Measurements from ENCODE around the gene CDH4. TPM values are rescaled to one million over a fixed set of nuclear protein-coding genes. Genes with fewer than 3 reads are reported as not detected.
A peak's percentile ranks its signal among the peaks of the same experiment; 100 is the strongest.

Gene CDH4
- total and polyA plus RNA-seq, 2 of the 8 experiments (the other 6 are each of a cell fraction or from before 2014, with no cell fraction given) = 4.3 to 7.9 TPM

DNA sequence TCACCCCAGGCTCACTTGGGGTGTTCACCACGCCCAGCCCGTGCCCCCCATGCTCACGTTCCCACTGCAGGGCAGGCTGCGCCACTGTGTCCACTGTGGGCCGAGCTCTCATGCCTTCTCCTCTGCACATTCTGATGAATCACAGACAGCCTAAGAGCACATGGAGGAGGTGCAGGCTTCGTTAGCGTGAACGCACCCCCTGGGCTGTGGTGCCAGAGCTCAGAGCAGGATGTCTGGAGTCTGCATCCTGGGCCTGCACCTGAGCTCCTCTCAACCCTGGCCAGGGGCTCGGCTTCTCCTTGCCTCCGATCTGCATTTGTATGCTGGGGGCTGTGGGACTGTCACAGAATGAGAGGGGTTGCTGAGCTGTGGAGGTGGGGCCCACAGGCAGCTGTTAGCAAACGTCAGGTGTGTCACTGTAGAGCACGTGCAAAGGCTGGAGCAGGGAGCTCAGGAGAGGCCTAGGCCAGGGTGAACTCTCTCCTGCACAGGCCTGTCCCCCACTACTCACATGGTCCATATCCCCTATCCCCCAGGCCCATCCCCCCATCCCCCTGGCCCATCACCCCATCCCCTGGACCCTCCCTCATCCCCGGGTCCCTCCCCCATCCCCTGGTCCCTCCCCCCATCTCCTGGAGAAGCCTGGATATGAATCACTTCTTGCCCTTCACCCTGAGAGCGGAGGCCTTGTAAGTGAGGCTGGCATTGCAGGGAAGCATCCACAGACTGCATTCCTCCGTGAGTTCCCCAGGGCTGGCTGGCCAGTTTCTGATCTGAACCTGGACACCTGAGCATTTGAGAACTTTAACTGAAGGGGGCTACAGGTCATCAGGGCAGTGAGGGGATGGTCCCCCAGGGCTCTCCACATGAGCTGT, 504.1 kb downstream of the CDH4 start:
- POLR2A ChIA-PET (ENCODE audit: partially characterized antibody) = interaction anchor here (1.2 kb wide), 1 partner anchor 41 kb away, joined by 3 read pairs; no protein-coding TSS in a partner anchor
- no peak for TF ChIP-seq BACH1 (IDR thresholded peaks at IDR 0.05; ENCODE audit: low read length)
- TF ChIP-seq RAD21 (IDR thresholded peaks at IDR 0.05 in 1 of 2, conservative IDR thresholded peaks at IDR 0.05 in 1 of 2; ENCODE audit: low read depth in 2 of 2, low read length in 2 of 2) = no peak
- TF ChIP-seq TEAD4 (IDR thresholded peaks at IDR 0.05; ENCODE audit: low read depth, low read length) = no peak
- no peak for TF ChIP-seq SP1 (IDR thresholded peaks at IDR 0.05; ENCODE audit: low read depth, low read length)
- no peak for TF ChIP-seq POLR2AphosphoS5 (IDR thresholded peaks at IDR 0.05; ENCODE audit: low read depth, low read length)
- TF ChIP-seq SRF (IDR thresholded peaks at IDR 0.05; ENCODE audit: low read depth, low read length) = no peak
- TF ChIP-seq TCF12 (IDR thresholded peaks at IDR 0.05; ENCODE audit: low read depth, low read length) = no peak
- no peak for TF ChIP-seq HDAC6 (IDR thresholded peaks at IDR 0.05; ENCODE audit: low read depth, low read length)
- no peak for TF ChIP-seq BCL11A (IDR thresholded peaks at IDR 0.05; ENCODE audit: low read depth in 2 of 2, low read length in 2 of 2)
- no peak for TF ChIP-seq CBX8 (IDR thresholded peaks at IDR 0.05; ENCODE audit: borderline replicate concordance, low read depth, low read length)
- TF ChIP-seq KDM4A (IDR thresholded peaks at IDR 0.05; ENCODE audit: low read depth, low read length, severe bottlenecking) = no peak
- no peak for TF ChIP-seq CEBPB (IDR thresholded peaks at IDR 0.05; ENCODE audit: low read depth, low read length)

More for the DNA sequence above, 504.1 kb downstream of the CDH4 start:
- H3K18ac ChIP-seq (ENCODE audit: extremely low read depth, low read length) = peak overlapping the region; percentile 5; the same call in 1 of the 2 replicates
- H4K20me1 ChIP-seq (replicated peaks in 1 of 2; ENCODE audit: control insufficient read depth in 1 of 2, insufficient read depth in 2 of 2, low read length in 2 of 2) = peaks cover 0 to 9% of the 10 kb centered on the region in 2 experiments
- peak overlapping the region; percentile 73; the same call in 1 of the 2 replicates for H4K8ac ChIP-seq (ENCODE audit: extremely low read depth, insufficient read depth, low read length)
- H2AFZ ChIP-seq (ENCODE audit: low read length) = no peak overlapping the region
- no peaks in the 10 kb centered on the region for H3K36me3 ChIP-seq (ENCODE audit: control insufficient read depth in 2 of 4, insufficient read depth in 4 of 4, low read length in 3 of 4)
- no peak overlapping the region for H4K5ac ChIP-seq (ENCODE audit: insufficient read length, low read depth, low read length)
- H3K23ac ChIP-seq (ENCODE audit: insufficient read length) = no peak overlapping the region
- H2BK20ac ChIP-seq (ENCODE audit: low read length) = 0 out of 2 replicates have a peak overlapping the region, but pooled peaks have one; percentile 82
- H3K23me2 ChIP-seq (ENCODE audit: low read depth, low read length) = peaks cover 6% of the 10 kb centered on the region; the same call in 1 of the 2 replicates
- H2BK120ac ChIP-seq (replicated peaks; ENCODE audit: low read depth, low read length) = no peak overlapping the region
- H3K14ac ChIP-seq (ENCODE audit: insufficient read length) = peak overlapping the region; percentile 10
- H2BK15ac ChIP-seq (ENCODE audit: low read length) = no peak overlapping the region; the same call in 1 of the 2 replicates
- H3K79me2 ChIP-seq (ENCODE audit: control insufficient read depth in 1 of 2, insufficient read depth in 2 of 2, low read length in 2 of 2) = no peaks in the 10 kb centered on the region
- no peak overlapping the region for H2AK5ac ChIP-seq (ENCODE audit: low read depth, low read length)
- peak overlapping the region; percentile 44; the same call in 1 of the 2 replicates for H2BK5ac ChIP-seq (ENCODE audit: low read depth, low read length)
- no peak overlapping the region for H3K4me2 ChIP-seq (ENCODE audit: insufficient read depth in 1 of 2, low read depth in 2 of 2, low read length in 2 of 2)
- H3K56ac ChIP-seq (replicated peaks; ENCODE audit: insufficient read length, low read depth, low read length) = no peak overlapping the region
- H3K9me3 ChIP-seq (ENCODE audit: insufficient read depth in 2 of 2, low read depth in 1 of 2, low read length in 1 of 2) = peaks cover 0 to 4% of the 10 kb centered on the region in 2 experiments; a peak in 1 of 4 replicates
- H3K9ac ChIP-seq (replicated peaks in 1 of 4; ENCODE audit: extremely low read depth in 1 of 4, low read depth in 3 of 4, low read length in 3 of 4) = no peak overlapping the region
- H3K27ac ChIP-seq (ENCODE audit: low read depth, low read length) = no peak overlapping the region
- no peak overlapping the region for H3K4me3 ChIP-seq (ENCODE audit: extremely low read depth in 1 of 4, insufficient read depth in 2 of 4, low read depth in 3 of 4, low read length in 4 of 4)
- H3K27me3 ChIP-seq (replicated peaks in 1 of 4; ENCODE audit: control insufficient read depth in 3 of 4, extremely low read depth in 1 of 4, insufficient read depth in 3 of 4, low read length in 3 of 4) = peaks cover 0 to 3% (median 0%) of the 10 kb centered on the region in 4 experiments; a peak in 2 of 7 replicates
- CTCF ChIA-PET (ENCODE audit: partially characterized antibody) = interaction anchor here (0.8 to 1.7 kb wide), 4 partner anchors 9 to 120 kb away, joined by 3 to 6 read pairs (median 4); no protein-coding TSS in a partner anchor
- peak overlapping the region; percentile 78 for H4K91ac ChIP-seq (replicated peaks; ENCODE audit: insufficient read length, low read length)
- H2BK12ac ChIP-seq (ENCODE audit: low read depth, low read length) = 0 out of 2 replicates have a peak overlapping the region, but pooled peaks have one; percentile 93
- H3K4ac ChIP-seq (replicated peaks; ENCODE audit: insufficient read length, low read depth, low read length) = no peak overlapping the region
- FAIRE-seq (no peak), DNase-seq (ENCODE audit: low read depth in 1 of 2, low spot score in 2 of 2) (no peak)
- WGBS, 2 experiments (ENCODE audit: extremely low coverage in 1 of 2, insufficient coverage in 1 of 2, insufficient read length in 1 of 2, insufficient replicate concordance in 2 of 2, low coverage in 1 of 2, low lambda C conversion rate in 2 of 2, missing lambda C conversion rate in 1 of 2) = 82% methylated on average over 15 of the region's 15 CpGs; no CpG with 5 or more reads in 1 of the 2 experiments
- H3K79me1 ChIP-seq (ENCODE audit: low read depth, low read length) = peaks cover 2% of the 10 kb centered on the region; the same call in 1 of the 2 replicates
- H3K4me1 ChIP-seq (replicated peaks in 1 of 4; ENCODE audit: control insufficient read depth in 3 of 4, insufficient read depth in 4 of 4, low read length in 3 of 4) = peaks cover 0 to 12% (median 4%) of the 10 kb centered on the region in 4 experiments; a peak in 5 of 7 replicates

Measured in H1 (cell line).